HG03575 (cell line): ENCODE data around the gene FANCI.
"Not testable (repeated sequence)": the region's sequence is repeated elsewhere in the genome, so short reads cannot be mapped to it uniquely, and the experiment has no call there.

ENCODE experiments used
- ATAC-seq: cut with Tn5 transposase; IDR thresholded peaks from one replicate; pipeline ENCODE4 v1.9.1; 2021; ENCODE audit not compliant: unreplicated experiment, insufficient number of reproducible peaks, low FRiP score; ENCODE audit errors: extremely low read depth

FANCI gene

DNA sequence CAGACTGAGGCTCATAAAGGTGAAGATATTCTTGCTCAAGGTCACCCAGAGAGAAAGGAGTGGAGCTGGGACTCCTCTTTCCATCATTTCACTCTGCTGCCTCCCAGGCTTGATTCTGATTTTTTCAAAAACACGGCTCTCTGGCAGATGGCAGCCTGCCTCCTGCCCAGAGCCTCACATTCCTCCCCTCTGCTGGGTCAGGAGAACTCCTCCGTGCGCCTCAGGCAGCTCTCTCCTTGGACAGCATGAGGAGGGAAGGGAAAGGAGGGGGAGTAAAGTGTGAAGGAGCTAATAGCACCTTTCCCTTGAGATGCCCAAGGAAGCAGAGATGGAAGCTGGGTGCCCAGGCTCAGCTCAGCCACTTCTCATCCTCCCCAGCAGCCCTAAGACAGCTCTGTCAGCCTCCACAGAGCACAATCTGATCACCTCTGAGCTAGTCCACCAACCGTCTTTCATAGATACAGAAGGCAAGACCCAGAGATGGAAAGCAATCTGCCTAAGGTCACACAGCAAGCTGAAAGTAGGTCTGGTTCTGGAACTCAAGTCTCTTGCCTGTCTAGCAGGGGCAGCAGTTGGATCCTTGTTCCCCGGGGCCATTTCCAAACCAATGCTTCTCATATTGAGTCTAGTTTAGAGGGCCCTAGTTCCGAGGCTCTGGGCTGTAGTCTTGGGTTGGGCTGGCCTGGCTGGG lies 25.9 kb upstream of the FANCI start:
- no peak for ATAC-seq

DNA sequence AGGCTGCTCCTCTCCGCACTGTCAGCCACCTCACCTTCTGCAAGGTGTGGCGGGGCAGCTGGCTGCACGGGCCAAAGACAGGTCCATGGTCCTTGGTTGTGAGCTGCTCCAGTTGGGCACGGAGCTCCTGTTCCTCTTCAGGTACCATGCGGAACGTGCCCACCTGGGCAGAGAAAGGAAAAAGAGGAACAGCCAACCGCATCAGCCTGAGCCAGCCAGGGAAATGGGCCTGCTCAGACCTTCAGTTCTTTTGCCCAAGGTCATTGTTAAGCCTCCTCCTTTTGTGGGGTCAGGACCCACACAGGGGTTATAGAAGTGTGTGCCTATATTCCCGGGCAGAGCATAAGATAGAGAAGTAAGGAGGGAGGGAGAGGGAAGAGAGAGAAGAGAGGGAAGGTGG lies 25.2 kb upstream of the FANCI start:
- ATAC-seq: no peak

DNA sequence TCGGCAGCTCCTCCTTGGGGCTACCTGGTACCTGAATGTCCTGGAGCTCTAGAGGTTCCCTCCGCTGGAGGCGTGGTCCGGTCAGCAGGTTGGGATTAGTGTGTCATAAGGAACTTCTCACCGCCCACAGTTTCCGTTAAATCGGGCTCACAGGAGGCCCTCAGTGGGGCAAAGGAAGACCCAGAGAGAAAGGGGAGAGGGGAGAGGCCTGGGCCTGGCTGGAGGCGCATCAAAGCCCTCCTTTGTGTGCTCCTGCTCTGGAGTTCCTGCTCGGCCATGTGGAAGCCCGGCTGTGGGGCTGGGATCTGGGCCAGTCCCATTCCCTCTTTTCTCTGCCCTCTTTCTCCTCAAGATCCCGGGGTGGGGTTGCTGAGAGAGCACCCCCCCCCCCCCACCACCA lies 22.2 kb upstream of the FANCI start, which contains the start of gene RLBP1:
Gene RLBP1 (minus strand): TSS at position 37 of the 400 bp plus-strand sequence. CDS start 2,604 bp downstream, outside the sequence.
- ATAC-seq: no peak

DNA sequence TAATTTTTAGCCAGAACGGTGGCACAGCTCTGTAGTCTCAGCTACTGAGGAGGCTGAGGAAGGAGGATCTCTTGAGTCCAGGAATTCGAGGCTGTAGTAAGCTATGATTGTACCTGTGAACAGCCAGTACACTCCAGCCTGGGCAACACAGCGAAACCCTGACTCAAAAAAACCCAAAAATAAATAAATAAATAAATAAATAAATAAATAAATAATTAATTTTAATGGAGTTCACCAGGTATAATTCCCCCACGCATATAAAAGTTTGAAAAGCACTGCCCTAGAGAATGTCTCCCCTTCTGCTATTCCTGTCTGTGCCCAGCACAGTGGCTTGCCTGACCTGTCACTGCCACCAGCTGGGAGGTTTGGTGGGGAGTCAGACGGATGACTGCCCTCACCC lies 18.2 kb upstream of the FANCI start:
- ATAC-seq: no peak

DNA sequence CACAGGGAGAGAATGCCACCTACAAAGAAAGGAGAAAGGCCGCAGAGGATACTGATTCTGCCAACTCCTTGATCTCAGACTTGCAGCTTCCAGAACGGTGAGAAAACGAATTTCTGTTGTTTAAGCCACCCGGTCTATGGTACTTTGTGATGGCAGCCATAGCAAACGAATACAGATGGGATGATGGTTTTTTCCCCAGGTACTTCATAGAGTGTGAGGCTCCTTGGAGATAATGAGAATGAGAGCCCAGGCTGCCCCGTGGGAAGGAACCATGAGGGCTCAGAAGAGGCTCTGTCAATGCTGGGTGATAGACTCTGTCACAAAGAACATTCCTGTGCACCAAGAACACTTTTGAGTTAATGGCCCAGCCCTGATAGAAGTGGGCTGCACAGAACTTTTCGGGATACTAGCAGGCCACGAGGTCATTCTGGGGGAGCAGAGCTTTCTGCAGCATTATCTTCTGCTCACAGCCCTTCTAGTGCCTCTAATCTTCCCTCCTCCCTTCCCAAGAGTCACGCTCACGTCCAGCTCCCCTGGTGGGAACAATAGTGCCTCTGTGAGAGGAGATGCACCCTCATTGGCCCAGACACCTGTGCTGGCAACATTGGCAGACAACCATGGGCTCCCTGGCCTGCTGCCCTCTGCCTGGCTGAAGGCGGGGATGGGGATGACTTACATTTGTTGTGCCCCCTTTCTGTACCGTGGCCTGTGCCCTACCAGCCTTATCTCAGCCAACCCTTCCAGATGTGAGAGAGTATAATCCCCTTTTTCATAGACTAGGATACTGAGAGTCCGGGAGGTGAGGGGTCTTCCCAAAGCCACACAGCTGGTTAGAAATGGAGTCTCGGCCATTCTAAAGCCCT lies 17.2 kb upstream of the FANCI start:
- no peak for ATAC-seq

DNA sequence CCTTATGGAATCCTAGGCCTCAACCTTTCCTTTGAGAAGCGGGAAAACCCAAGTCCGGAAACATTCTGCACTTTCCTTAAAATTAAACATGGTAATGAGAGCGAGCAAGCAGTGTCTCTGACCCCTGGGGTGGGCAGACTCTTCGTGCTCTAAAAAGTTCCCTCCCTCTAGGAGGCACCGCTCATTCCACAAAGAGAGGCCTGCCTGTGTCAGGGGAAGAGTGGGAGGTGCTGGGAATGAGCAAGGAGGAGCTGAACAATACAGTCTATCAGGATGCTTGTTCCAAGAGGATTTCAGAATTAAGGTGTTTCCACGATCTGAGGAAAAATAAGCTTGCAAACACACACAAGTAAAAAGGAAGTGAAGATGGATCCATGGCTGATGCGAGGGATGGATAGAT lies 16.4 kb upstream of the FANCI start:
- ATAC-seq: no peak

DNA sequence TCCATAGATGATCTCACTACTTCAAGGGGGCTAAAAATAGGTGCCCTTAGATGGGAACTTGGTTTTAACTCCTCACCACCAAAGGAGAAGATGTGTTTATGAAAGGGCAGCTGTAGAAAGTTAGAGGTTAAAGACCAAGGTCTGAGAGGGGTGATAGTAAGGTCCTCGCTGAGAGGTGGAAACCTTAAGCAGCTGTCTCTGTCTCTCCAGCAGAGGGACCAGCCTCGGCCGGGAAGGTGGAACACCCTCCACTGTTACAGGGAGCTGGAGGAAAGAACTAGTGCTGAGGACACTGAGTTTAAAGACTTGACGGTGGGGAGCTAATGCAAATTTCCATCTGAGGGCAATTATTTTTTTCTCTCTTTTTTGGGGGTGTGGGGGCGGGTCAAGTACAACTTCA lies 13.5 kb upstream of the FANCI start:
- ATAC-seq: no peak

DNA sequence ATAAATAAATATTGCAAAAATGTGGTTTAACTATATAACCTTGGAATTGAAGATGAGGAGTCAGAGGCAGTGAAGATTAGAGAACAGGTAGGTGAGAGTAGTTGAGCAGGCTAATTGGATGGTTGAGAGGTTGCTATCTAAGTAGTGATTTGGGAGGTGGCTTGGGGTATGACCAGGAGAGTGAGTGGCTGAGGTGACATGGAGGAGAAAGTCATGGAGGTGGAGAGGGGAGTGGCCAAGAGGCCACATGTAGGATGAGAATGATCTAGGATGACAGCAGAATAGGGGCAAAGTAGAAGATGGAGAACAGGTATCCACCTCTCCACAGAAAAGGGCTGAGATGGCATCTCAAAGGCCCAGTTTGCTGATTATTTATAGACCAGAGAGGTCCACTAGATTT lies 11.9 kb upstream of the FANCI start:
- no peak for ATAC-seq

DNA sequence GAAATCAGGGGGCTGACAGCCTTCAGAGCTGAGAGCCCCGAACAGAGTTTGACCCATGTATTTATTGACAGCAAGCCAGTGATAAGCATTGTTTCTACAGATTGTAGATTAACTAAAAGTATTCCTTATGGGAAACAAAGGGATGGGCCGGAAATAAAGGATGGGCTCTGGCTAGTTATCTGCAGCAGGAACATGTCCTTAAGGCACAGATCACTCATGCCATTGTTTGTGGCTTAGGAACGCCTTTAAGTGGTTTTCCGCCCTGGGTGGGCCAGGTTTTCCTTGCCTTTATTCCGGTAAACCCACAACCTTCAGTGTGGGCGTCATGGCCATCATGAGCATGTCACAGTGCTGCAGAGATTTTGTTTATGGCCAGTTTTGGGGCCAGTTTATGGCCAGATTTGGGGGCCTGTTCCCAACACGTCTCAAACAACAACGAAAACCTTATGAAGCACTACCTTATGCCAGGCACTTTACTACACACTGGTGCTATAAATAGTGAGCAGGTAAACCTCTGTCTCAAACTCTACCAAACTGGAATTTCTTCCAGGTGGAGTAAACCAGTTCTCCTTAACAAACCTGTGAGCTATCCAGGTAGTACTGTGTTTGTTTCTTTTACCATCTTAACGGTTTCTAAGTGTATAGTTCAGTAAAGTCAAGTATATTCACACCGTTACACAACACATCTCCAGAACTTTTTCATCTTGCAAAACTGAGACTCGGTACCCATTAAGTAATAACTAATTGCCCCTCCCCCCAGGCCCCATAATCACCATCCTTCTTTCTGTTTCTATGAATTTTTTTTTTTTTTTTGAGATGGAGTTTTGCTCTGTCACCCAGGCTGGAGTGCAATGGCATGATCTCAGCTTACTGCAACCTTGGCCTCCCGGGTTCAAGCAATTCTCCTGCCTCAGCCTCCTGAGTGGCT lies 3.6 kb upstream of the FANCI start:
- not testable (repeated sequence) for ATAC-seq

DNA sequence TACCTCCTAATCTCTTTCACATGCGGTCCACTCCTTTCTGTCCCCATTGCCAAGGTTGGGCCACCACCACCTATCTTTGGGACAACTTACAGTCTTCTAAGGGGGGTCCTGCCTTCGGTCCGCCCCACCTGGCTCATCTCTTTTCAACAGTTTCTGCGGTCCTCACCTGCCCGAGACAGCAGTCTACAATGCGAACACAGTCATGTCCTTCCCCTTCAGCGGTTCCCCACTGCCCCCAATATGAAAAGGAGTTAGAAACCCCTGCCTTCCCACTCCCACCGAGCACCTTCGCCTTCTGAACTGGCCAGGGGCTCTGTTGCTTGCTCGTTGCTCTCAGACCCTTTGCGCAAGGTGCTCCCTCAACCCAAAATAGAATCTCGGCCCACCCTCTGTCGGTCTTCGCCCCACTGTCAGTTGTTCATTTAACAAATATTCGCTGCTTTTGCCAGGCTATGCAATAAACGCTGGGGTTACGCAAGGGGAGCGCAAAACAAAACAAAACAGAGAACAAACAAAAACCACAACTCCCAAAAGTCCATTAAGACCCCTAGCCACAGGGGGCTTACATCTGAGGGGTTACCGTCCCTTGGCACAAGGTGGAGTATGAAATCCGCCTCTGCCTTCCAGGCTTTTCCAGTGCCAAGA lies 611 bp upstream of the FANCI start:
- no peak for ATAC-seq

DNA sequence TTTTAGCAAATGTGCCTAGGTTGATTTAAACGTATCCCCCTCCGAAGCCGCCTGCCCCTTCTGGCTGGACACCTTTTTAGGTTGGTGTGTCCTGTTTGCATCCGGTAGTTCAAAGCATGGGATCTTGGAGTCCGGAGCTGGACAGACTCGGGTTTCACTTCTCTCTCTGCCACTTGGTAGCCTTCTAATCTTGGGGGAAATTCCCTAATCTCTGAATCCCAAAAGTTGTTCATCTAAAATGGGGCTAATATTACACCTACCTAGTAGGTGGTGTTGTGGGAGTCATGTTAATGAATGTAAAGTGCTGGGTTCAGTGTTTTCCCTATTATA lies 760 bp downstream of the FANCI start:
- ATAC-seq: no peak

DNA sequence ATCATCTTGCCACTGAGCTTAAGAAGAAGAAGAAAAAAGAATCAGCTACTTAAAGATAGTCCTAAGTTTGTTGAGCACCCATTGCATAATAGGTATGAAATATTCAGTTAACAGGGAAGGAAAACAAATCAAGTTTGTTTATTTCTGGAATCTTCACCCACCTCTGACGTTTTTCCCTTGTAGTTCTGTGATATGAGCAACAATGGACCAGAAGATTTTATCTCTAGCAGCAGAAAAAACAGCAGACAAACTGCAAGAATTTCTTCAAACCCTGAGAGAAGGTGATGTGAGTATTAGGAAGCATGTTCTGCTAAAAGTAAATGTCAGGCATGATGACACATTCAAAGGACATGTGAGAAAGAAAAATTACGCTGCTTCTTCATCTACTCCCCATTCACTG lies 3.7 kb downstream of the FANCI start:
- no peak for ATAC-seq

DNA sequence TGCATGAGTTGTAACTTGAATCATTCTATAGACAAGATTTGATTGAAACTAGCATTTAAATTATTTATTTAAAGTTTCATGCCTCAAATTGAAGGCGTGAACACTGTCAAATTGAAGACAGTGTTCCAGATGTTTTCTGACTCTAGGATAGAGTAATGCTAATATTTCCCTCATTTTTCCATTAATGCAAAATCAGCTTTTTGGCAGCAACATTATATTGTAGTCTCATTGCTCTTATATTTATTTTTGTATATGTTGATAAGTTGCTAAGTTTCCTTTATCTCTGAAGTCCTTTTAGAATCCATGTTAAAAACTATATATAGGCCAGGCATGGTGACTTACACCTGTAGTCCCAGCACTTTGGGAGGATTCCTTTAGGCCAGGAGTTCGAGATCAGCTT lies 4.8 kb downstream of the FANCI start:
- no peak for ATAC-seq

DNA sequence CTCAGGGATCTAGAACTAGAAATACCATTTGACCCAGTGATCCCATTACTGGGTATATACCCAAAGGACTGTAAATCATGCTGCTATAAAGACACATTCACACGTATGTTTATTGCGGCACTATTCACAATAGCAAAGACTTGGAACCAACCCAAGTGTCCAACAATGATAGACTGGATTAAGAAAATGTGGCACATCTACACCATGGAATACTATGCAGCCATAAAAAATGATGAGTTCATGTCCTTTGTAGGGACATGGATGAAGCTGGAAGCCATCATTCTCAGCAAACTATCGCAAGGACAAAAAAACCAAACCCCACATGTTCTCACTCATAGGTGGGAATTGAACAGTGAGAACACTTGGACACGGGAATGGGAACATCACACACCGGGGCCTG lies 6.4 kb downstream of the FANCI start:
- not testable (repeated sequence) for ATAC-seq

DNA sequence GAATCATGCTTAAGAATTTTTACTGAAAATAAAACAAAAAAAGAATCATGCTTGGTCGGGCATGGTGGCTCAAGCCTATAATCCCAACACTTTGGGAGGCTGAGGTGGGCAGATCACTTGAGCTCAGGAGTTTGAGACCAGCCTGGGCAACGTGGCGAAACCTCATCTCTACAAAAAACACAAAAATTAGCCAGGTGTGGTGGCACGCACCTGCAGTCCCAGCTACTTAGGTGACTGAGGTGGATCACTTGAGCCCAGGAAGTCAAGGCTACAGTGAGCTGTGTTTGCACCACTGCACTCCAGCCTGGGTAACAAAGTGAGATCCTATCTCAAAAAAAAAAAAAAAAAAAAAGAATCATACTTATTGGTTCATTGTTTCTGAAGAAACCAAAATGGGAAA lies 33.5 kb downstream of the FANCI start:
- ATAC-seq: not testable (repeated sequence)

DNA sequence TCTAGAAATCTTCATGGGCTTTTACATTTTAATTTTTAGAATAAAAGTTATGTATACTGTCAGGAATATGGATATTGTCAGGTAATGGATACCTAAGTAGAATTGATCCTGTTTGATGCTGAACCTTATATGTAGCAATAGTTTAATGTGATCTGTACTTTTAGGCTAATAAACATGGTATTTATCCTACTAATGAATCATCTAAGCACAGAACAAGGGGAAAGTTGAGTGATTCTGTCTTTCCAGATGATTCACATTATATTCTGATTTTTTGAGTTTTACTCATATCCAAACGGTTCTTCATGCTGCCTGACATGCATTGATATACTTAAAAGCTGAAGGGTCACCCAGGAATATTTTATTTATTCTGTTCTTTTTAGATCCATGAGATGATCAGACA lies 34.5 kb downstream of the FANCI start:
- no peak for ATAC-seq

DNA sequence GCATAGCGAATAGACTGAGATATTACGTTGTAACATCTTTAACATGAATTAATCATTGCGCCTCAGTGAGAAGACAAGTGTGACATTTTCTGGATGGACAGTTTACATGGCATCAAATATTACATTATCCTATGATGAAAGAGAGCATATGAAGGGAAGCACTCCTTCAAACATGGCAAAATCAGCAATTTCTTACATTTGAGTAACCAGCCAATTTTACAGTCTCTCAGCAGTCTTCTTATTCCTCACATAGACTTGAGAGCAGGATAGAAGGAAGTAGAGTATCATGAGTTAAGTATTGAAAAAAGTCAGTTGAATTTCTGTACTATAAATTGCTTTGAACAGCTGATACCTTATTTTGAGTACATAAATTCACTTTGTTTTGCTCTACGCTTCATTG lies 38.9 kb downstream of the FANCI start:
- no peak for ATAC-seq

DNA sequence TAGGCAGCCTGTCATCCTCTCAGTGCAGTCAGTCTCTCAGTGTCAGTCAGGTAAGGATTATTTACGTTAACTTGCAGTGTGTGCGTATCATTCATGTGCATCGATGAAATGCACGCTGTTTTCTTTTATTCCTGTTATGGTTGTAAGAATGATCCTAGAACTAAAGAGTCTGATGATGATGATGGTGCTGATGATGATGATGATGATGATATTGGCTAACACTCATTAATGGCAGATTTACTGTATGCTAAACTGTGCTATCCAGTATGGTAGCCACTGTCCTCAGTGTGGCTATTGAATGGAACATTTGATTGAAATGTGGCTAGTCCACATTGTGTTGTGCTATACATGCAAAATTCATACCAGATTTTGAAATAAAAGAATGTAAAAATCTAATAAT lies 39.4 kb downstream of the FANCI start:
- no peak for ATAC-seq

DNA sequence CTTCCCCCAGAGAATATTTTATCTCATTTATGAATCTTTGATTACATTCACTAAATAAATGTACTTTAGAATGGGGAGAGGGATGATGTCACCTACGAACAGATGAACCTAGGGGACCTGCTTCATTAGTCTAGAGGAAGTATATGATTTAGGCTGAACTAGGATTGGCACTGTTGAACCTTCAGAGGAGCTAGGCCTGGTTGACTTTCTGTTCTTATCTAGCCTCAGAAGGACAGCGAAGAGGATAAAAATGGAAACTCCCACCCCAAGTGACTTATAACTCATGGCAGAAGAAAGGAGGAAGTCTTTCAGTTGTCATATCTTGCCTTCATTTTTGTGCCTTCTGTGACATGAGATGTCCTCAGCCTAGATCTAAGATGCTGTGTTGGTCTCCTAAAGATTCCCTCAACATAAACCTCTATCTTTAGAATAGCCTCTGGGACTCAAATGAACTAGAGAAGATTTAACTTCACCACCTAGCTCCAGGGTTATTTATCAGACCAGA lies 48.2 kb downstream of the FANCI start:
- no peak for ATAC-seq
